Choroid plexus epithelial cell (primary cell): ENCODE data around the gene THSD7B.

Experiments used
- DNase-seq: peaks from one replicate; pipeline ENCODE4 v3.0.0-alpha.2; 2010; ENCODE audit warnings: low read depth
- H3K4me3 ChIP-seq: 2 replicates; pipeline ENCODE4 v1.5.1; 2011; ENCODE audit warnings: low read depth, mild to moderate bottlenecking, control low read depth, low read length, moderate library complexity
- TF ChIP-seq, protein P1 (sequence below): conservative IDR thresholded peaks from 2 replicates; pipeline ENCODE4 v1.5.1; 2011; ENCODE audit warnings: low read depth, mild to moderate bottlenecking, control low read depth, inconsistent platforms, low read length, moderate library complexity

The THSD7B gene

GRCh38 chr2:137255345-137255744, 490.0 kb downstream of the THSD7B start:
- H3K4me3 ChIP-seq: no peak overlapping the region
- TF ChIP-seq, protein P1, sequence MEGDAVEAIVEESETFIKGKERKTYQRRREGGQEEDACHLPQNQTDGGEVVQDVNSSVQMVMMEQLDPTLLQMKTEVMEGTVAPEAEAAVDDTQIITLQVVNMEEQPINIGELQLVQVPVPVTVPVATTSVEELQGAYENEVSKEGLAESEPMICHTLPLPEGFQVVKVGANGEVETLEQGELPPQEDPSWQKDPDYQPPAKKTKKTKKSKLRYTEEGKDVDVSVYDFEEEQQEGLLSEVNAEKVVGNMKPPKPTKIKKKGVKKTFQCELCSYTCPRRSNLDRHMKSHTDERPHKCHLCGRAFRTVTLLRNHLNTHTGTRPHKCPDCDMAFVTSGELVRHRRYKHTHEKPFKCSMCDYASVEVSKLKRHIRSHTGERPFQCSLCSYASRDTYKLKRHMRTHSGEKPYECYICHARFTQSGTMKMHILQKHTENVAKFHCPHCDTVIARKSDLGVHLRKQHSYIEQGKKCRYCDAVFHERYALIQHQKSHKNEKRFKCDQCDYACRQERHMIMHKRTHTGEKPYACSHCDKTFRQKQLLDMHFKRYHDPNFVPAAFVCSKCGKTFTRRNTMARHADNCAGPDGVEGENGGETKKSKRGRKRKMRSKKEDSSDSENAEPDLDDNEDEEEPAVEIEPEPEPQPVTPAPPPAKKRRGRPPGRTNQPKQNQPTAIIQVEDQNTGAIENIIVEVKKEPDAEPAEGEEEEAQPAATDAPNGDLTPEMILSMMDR: no peak
- no peak for DNase-seq

DNA sequence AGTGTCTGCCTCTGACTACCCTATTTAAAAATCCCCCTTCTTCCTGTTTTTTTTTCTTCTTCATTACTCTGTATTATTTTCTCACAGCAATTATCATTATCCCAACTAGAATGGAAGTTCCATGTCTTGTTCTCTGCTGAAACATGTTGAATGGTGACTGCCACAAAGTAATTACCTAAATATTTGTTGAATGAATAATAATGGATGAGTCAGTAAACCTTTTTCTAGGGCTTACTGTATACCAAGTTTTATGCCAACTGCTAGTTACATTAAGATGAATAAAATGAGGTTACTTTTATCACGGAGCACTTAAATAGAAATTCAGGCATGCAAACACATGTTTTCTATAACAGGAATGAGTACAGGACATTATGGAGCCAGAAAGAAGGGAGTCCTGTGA, 490.6 kb downstream of the THSD7B start:
- no peak overlapping the region for H3K4me3 ChIP-seq
- DNase-seq: no peak

DNA sequence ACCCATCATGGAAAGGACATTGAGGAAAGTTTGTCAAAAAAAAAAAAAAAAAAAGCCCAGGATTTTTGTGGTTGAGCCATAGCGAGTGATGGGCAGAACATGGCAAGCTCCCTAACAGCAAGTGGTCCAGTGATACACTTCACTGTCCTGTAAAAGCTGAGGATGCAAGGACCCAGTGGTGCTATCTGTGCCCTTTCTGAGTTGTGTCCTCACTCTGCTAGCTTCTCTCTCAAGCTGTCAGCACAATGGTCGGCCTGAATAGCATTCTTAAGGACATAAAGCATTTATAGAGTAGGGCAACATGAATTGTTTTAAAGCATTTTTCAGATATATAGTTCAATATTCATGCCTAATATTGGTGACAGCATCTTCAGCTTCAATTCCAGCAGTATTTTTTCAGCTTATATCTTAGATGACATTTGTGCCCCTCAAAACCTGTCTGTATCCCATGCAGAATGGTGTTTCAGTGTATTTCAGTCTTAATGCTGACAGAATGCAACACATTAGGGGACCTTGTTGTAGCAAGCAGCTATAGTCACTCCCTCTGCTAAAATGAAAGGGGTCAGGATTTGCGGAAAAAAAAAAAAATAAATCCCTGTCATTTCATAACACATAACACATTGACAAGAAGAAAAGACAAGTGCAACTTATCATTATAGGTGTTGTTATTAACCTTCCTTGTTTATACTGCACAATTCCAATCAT, 496.7 kb downstream of the THSD7B start:
- TF ChIP-seq, protein P1: no peak
- H3K4me3 ChIP-seq: no peak overlapping the region
- no peak for DNase-seq

More for the DNA sequence above, 490.6 kb downstream of the THSD7B start:
- TF ChIP-seq, protein P1: no peak

- TF ChIP-seq, protein P1: no peak
- no peak overlapping the region for H3K4me3 ChIP-seq
- DNase-seq: no peak
Measured at GRCh38 chr2:137262594-137262993, 497.2 kb downstream of the THSD7B start.

GRCh38 chr2:137287913-137288639, 522.7 kb downstream of the THSD7B start:
- TF ChIP-seq, protein P1: no peak
- DNase-seq: no peak

DNA sequence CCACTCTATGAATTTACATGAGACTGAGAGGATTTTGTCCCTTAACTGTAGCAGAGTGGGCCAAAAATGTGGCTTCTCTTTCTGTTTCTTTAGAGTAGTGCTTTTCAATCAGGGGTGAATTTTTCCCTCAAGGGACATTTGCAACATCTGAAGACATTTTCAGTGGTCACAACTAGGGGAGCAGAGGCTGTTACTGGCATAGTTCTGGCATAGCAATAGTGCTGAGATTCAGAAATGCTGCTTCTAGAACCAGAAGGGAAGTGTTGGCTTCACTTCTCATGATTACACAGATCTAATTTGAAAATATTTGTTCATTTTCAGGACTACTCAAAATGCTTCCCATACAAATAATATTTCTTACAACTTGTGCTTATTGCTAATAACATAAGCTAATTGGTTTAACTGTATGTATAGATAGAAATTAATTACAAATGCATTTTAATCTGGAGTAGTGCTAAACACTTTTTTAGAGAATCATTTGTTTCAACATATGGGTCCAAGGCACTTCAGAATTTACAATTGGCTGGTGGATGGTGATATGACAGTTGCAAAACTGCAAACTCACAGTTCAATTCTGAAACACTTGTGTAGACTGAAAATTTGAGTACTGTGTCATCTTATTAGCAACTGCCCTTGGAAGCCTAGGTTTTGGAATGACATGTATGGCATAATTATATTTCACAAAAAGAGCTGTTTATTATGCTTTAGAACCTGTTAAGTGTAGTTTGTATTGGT, 526.7 kb downstream of the THSD7B start:
- no peak overlapping the region for H3K4me3 ChIP-seq
- DNase-seq: no peak
- TF ChIP-seq, protein P1: no peak

More at GRCh38 chr2:137287913-137288639, 522.7 kb downstream of the THSD7B start:
- H3K4me3 ChIP-seq: no peak overlapping the region
